Transverse colon (tissue), 1 donor: ENCODE data around the gene PSTPIP1.

ENCODE experiments used
- EP300 ChIP-seq: sonication (generic); formaldehyde crosslinking; IDR thresholded peaks from one replicate; pipeline ENCODE4 v1.6.1; 2017; ENCODE audit warnings: antibody characterized with exemption, low read depth
- POLR2A ChIP-seq: fragments of 450-650 bp; IDR thresholded peaks from one replicate; pipeline ENCODE4 v1.6.1; 2016; ENCODE audit warnings: antibody characterized with exemption, mild to moderate bottlenecking, moderate library complexity

DNA sequence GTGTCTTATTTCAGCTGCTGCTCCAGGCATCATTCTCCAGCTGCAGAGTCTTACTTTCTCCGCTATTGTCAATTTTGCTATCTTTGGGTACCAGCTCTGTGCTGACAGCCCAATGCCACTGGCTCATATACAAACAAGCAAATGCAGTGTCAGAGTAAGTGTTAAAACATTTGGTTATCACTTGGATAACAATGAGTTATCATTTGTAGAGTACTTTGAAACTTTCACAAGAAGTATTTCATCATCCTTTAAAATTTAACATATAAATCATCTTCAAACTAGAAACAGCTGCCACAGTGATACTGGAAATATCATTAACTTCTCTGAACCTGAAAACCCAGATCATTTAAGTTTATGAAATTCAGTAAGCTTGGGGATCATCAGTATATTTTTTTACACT, 62.1 kb downstream of the PSTPIP1 start:
- TF ChIP-seq POLR2A (no peak), EP300 (no peak)
